Body of pancreas (tissue), 4 donors: ENCODE measurements around the gene MRPS16. TPM values are rescaled to one million over a fixed set of nuclear protein-coding genes. Genes with fewer than 3 reads are reported as not detected.

Source experiments
- ATAC-seq: fragments of 150-250 bp; one replicate; pipeline ENCODE4 v1.9.1; 2016
- DNase-seq, 4 donors: peaks; one replicate each; pipeline ENCODE4 v3.0.0-alpha.2; 2019
- H3K27ac ChIP-seq, 4 donors: fragments of 200-600 bp; sonication (generic); 1 replicate in 3 of 4; 2 replicates in 1 of 4; pipeline versions ENCODE4 v1.5.1 to v1.6.1; 2016 to 2019; ENCODE audit warnings: mild to moderate bottlenecking in 1 of 4, mixed read lengths in 1 of 4, moderate library complexity in 1 of 4
- H3K27me3 ChIP-seq, 2 donors: fragments of 200-600 bp; sonication (generic); one replicate each; pipeline ENCODE4 v1.6.0; 2016; ENCODE audit warnings: mild to moderate bottlenecking in 1 of 2
- H3K36me3 ChIP-seq, 2 donors: fragments of 200-600 bp; sonication (generic); replicated peaks in 1 of 2; 2 replicates each; pipeline ENCODE4 v1.5.1; 2016; ENCODE audit warnings: low read depth in 2 of 2; ENCODE audit not compliant: insufficient read depth in 1 of 2
- H3K4me1 ChIP-seq: fragments of 200-600 bp; sonication (generic); one replicate; pipeline ENCODE4 v1.6.0; 2016
- H3K4me3 ChIP-seq, 2 donors: fragments of 200-600 bp; sonication (generic); 1 replicate in 1 of 2; 2 replicates in 1 of 2; pipeline ENCODE4 v1.5.1; 2016 to 2019
- H3K9me3 ChIP-seq, 3 donors: fragments of 200-600 bp; sonication (generic); 1 replicate in 2 of 3; 2 replicates in 1 of 3; pipeline ENCODE4 v1.5.1; 2016
- CTCF ChIP-seq, 7 experiments: fragments of 450-650 bp in 4 of 7; fragments of 200-600 bp in 3 of 7; sonication (generic) in 3 of 7; IDR thresholded peaks; one replicate each; pipeline ENCODE4 v1.5.1; 2016 to 2019; ENCODE audit warnings: antibody characterized with exemption in 7 of 7
- POLR2A ChIP-seq, 3 donors: fragments of 450-650 bp; IDR thresholded peaks; one replicate each; pipeline ENCODE4 v1.6.1; 2016; ENCODE audit warnings: antibody characterized with exemption in 3 of 3, mild to moderate bottlenecking in 2 of 3
- WGBS, 2 donors: methylation state at CpG; one replicate each; pipeline ENCODE4 v1.1.5; 2017; 5-methylcytosine and 5-hydroxymethylcytosine counted together
- intact Hi-C: fragments of 100-400 bp; cut with DNase I; formaldehyde crosslinking; loops from one replicate; pipeline ENCODE4 v1.15.1; 2023
- total RNA-seq, 2 donors: library from RNA; depleted of rRNA; stranded (reverse); fragments of >200 nt; gene quantifications; one replicate each; pipeline ENCODE4 v1.1.0, GENCODE V29; 2016

Gene MRPS16
- total RNA-seq, 2 donors from 2014 or later, result 18.7 to 24.7 TPM

DNA sequence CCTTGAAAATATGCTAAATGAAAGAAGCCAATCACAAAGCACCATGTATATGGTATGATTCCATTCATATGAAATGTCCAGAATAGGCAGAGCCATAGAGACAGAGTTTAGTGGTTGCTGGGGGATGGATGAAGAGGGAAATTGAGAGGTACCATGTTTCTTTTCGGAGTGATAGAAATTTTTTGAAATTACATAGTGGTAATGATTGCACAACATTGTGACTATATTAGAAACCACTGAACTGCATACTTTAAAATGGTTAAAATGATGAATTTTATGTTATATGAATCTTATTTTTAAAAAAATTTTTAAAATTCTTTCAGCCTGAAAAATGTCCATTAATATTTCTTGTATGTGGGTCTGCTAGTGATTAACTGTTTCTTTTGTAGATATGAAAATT, 31.5 kb downstream of the MRPS16 start:
- TF ChIP-seq CTCF (IDR thresholded peaks at IDR 0.05), result no peak
- TF ChIP-seq POLR2A (IDR thresholded peaks at IDR 0.05), result no peak
- Histone ChIP-seq H3K4me1 (no peaks in the 10 kb centered on the region), H3K9me3 (no peaks in the 10 kb centered on the region), H3K36me3 (peaks cover 0 to 2% of the 10 kb centered on the region in 2 donors), H3K27me3 (no peaks in the 10 kb centered on the region), H3K4me3 (no peak overlapping the region), H3K27ac (no peak overlapping the region)
- no peak for ATAC-seq
- intact Hi-C loops, result no loop called here
- DNase-seq, result no peak
- 87 to 95% methylated on average over 1 of the region's 1 CpG for WGBS, 2 donors

GRCh38 chr10:73219384-73219783, 33.1 kb downstream of the MRPS16 start:
- no peak overlapping the region for H3K27ac ChIP-seq
- no peak overlapping the region for H3K4me3 ChIP-seq
- intact Hi-C loops, result no loop called here
- H3K36me3 ChIP-seq, result peaks cover 0 to 2% of the 10 kb centered on the region in 2 donors
- no peaks in the 10 kb centered on the region for H3K27me3 ChIP-seq
- H3K9me3 ChIP-seq, result no peaks in the 10 kb centered on the region
- TF ChIP-seq CTCF (IDR thresholded peaks at IDR 0.05), result no peak
- no peak for TF ChIP-seq POLR2A (IDR thresholded peaks at IDR 0.05)
- ATAC-seq, result no peak
- DNase-seq, result no peak
- H3K4me1 ChIP-seq, result no peaks in the 10 kb centered on the region

DNA sequence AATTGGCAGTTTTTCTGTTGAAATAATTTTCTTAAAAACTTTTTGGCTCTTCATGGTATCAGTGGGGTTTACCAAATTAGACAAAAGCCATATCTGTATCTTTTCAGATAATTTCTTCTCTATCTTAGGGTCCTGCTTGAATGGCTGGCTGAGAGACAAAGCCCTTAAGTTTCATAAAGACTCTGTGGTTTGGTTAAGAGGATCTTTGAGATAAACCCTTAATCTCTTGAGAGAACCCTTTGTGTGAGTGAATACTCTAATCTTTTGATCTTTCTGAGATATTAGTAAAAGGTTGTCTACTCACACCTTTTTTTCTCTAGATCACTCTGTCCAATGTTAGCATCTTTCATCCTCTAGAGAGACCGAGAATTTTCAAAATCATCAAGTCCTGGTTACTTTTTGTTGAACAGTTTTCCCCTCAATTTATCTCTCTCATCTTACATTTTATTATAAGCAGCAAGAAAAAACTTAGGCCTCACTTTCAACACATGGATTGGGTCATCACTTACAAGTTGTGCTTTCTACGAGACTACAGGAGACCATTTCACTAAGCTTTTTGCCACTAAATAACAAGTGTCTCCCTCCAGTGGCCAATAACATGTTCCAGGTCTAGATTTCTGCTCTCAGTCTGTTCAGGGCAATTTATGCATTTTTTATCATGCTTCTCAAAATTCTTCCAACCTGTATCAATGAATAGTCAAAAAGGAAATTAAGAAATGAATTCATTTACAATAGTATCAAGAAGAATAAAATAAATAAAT, 33.8 kb downstream of the MRPS16 start:
- intact Hi-C loops, result no loop called here
- no peak for DNase-seq

DNA sequence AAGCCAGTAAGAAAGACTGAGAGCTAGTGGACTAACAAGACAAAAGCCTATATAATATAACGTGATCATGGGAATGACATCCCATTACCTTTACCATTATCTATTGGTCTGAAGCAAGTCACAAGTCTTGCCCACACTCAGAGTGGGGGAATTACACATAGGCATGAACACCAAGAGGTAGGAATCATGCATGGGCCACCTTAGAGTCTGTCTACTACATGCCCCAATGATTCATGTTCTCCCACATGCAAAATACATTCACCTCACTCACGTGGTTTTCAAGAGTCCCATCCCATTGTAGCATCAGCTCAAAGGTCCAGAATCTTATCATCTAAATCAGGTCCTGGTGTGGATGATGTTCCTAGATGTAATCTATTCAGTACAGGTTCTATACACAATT, 34.8 kb downstream of the MRPS16 start:
- Histone ChIP-seq H3K27ac (no peak overlapping the region), H3K27me3 (no peaks in the 10 kb centered on the region), H3K9me3 (no peaks in the 10 kb centered on the region), H3K36me3 (peaks cover 0 to 2% of the 10 kb centered on the region in 2 donors), H3K4me1 (no peaks in the 10 kb centered on the region), H3K4me3 (no peak overlapping the region)
- ATAC-seq (no peak), DNase-seq (no peak)
- WGBS, 2 donors, result 91 to 94% methylated on average over 2 of the region's 2 CpGs
- intact Hi-C loops, result no loop called here
- TF ChIP-seq POLR2A (IDR thresholded peaks at IDR 0.05) (no peak), CTCF (IDR thresholded peaks at IDR 0.05) (no peak)

More for the DNA sequence above, 33.8 kb downstream of the MRPS16 start:
- Histone ChIP-seq H3K27me3 (no peaks in the 10 kb centered on the region), H3K36me3 (peaks cover 0 to 2% of the 10 kb centered on the region in 2 donors), H3K27ac (no peak overlapping the region), H3K9me3 (no peaks in the 10 kb centered on the region), H3K4me3 (no peak overlapping the region), H3K4me1 (no peaks in the 10 kb centered on the region)
- TF ChIP-seq CTCF (IDR thresholded peaks at IDR 0.05) (peak in 1 of 7 experiments; percentile 17), POLR2A (IDR thresholded peaks at IDR 0.05) (no peak)
- no peak for ATAC-seq
- WGBS, 2 donors, result 87 to 95% methylated on average over 2 of the region's 2 CpGs

- Histone ChIP-seq H3K27ac (no peak overlapping the region), H3K4me1 (peaks cover 3% of the 10 kb centered on the region), H3K27me3 (no peaks in the 10 kb centered on the region), H3K9me3 (no peaks in the 10 kb centered on the region), H3K4me3 (no peak overlapping the region), H3K36me3 (peaks cover 0 to 2% of the 10 kb centered on the region in 2 donors)
- TF ChIP-seq CTCF (IDR thresholded peaks at IDR 0.05) (no peak), POLR2A (IDR thresholded peaks at IDR 0.05) (no peak)
- DNase-seq (no peak), ATAC-seq (no peak)
- 89 to 96% methylated on average over 1 of the region's 1 CpG for WGBS, 2 donors
- intact Hi-C loops, result no loop called here
Observed at GRCh38 chr10:73215749-73216148, 36.7 kb downstream of the MRPS16 start.
